ENCODE results near the gene NHLRC3. TPM values are rescaled to one million over a fixed set of nuclear protein-coding genes. Genes with fewer than 3 reads are reported as not detected.
"Not testable (repeated sequence)": the region's sequence is repeated elsewhere in the genome, so short reads cannot be mapped to it uniquely, and the experiment has no call there.

NHLRC3 gene
- total RNA-seq, 2 donors from 2014 or later, result 18.4 to 23.8 TPM

DNA sequence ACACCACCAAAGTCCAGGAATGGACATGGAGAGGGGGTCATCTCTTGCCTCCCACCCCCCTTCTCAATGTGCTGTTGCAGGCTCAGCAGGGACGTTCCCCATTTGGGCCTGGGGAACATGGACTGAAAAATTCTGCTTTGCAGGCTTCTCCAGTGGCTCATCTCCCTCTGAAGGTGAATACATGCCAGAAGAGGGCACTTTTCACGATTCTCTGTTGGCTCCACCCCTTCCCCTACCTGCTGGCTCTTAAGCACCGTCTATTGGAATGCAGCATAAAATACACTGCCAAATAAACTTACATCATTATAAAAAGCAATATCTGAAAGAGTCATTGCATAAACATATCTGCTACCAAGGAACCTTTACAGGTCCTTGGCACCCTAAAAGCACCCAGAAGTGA is 35.7 kb downstream of the NHLRC3 start:
- Histone ChIP-seq H3K36me3 (no peaks in the 10 kb centered on the region), H3K4me3 (no peak overlapping the region), H3K27ac (no peak overlapping the region), H3K9me3 (no peaks in the 10 kb centered on the region), H3K4me1 (no peaks in the 10 kb centered on the region), H3K9ac (ENCODE audit: low read depth in 2 of 2, low read length in 2 of 2) (no peak overlapping the region), H3K27me3 (no peaks in the 10 kb centered on the region)
- no peak for TF ChIP-seq CTCF (IDR thresholded peaks at IDR 0.05)
- intact Hi-C loops (cut with DNase I), result no loop called here
- DNase-seq, result no peak

DNA sequence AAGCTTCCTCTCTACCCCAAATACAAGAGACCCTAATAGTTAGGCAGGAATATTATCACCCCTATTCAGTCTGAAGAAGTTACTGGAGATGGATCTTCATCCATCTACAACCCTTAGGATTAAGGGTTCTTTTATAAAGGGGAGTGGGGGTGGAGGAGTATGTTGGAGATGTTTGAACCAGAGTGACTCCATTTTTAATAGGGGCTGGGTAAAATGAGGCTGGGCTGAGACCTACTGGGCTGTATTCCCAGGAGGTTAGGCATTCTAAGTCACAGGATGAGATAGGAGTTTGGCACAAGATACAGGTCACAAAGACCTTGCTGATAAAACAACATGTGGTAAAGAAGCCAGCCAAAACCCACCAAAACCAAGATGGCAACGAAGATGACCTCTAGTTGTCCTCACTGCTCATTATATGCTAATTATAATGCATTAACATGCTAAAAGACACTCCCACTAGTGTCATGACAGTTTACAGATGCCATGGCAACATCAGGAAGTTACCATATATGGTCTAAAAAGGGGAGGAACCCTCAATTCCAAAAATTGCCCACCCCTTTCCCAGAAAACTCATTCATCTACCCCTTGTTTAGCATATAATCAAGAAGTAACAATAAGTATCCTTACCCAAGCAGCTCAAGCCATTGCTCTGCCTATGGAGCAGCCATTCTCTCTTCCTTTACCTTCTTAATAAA is 48.1 kb downstream of the NHLRC3 start:
- H3K4me1 ChIP-seq; H3K27ac ChIP-seq; H3K36me3 ChIP-seq; H3K27me3 ChIP-seq; H3K9ac ChIP-seq (ENCODE audit: low read depth in 2 of 2, low read length in 2 of 2); DNase-seq; H3K4me3 ChIP-seq; H3K9me3 ChIP-seq; intact Hi-C loops (cut with DNase I): not testable (repeated sequence)

GRCh38 chr13:39091586-39091985 is 53.3 kb downstream of the NHLRC3 start:
- Histone ChIP-seq H3K9me3 (no peaks in the 10 kb centered on the region), H3K4me1 (no peaks in the 10 kb centered on the region), H3K9ac (ENCODE audit: low read depth in 2 of 2, low read length in 2 of 2) (no peak overlapping the region), H3K36me3 (no peaks in the 10 kb centered on the region), H3K27ac (no peak overlapping the region), H3K27me3 (no peaks in the 10 kb centered on the region), H3K4me3 (no peak overlapping the region)
- intact Hi-C loops (cut with DNase I), result no loop called here
- DNase-seq, result no peak
- no peak for TF ChIP-seq CTCF (IDR thresholded peaks at IDR 0.05)

GRCh38 chr13:39095500-39095899 is 57.2 kb downstream of the NHLRC3 start:
- no peak for TF ChIP-seq CTCF (IDR thresholded peaks at IDR 0.05)
- intact Hi-C loops (cut with DNase I), result no loop called here
- Histone ChIP-seq H3K27ac (no peak overlapping the region), H3K9ac (ENCODE audit: low read depth in 2 of 2, low read length in 2 of 2) (no peak overlapping the region), H3K4me3 (no peak overlapping the region), H3K36me3 (no peaks in the 10 kb centered on the region), H3K4me1 (no peaks in the 10 kb centered on the region), H3K27me3 (no peaks in the 10 kb centered on the region), H3K9me3 (no peaks in the 10 kb centered on the region)
- DNase-seq, result no peak

DNA sequence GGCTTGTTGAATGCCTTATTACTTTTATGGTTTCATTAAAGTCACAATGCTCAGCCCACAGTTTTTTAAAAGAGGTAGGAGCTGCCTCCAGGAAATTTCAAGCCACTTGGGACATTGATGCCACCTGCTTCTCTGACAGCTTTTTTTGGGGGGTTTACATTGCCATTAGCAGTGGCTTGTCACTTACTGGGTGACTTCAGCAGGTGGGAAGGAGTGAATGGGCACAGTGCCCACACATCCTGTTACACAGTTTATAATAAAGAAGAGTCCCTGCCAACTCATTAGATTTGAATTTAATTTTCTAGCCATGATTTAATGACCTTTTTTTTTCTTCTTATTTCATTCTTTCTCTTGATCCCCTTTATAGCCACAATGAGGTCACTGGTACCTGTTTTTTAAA is 61.0 kb downstream of the NHLRC3 start:
- Histone ChIP-seq H3K4me3 (no peak overlapping the region), H3K9me3 (no peaks in the 10 kb centered on the region), H3K27ac (no peak overlapping the region), H3K4me1 (no peaks in the 10 kb centered on the region), H3K36me3 (no peaks in the 10 kb centered on the region), H3K27me3 (no peaks in the 10 kb centered on the region), H3K9ac (ENCODE audit: low read depth in 2 of 2, low read length in 2 of 2) (no peak overlapping the region)
- DNase-seq, result no peak
- intact Hi-C loops (cut with DNase I), result no loop called here
- no peak for TF ChIP-seq CTCF (IDR thresholded peaks at IDR 0.05)

Other genes with a start within 250 kb of the NHLRC3 start
- not detected for gene STOML3, start 47.6 kb upstream of the NHLRC3 start, total RNA-seq
- 10 to 100 TPM; 45.6 to 45.8 TPM for gene PROSER1, start 367 bp upstream of the NHLRC3 start, total RNA-seq